Subcutaneous abdominal adipose tissue (tissue), 5 donors: Measurements from ENCODE around the gene ADCY7.

Experiments used
- H3K27ac ChIP-seq: one replicate; pipeline ENCODE4 v1.7.0; 2013; ENCODE audit warnings: low read depth, mild to moderate bottlenecking, inconsistent platforms, low read length, moderate library complexity
- H3K27me3 ChIP-seq, 5 donors: one replicate each; pipeline ENCODE4 v1.7.0; 2013; ENCODE audit warnings: low read length in 5 of 5, inconsistent platforms in 1 of 5; ENCODE audit not compliant: control insufficient read depth in 5 of 5, insufficient read depth in 4 of 5
- H3K36me3 ChIP-seq, 5 donors: one replicate each; pipeline ENCODE4 v1.7.0; 2013; ENCODE audit warnings: low read length in 5 of 5; ENCODE audit not compliant: control insufficient read depth in 5 of 5, insufficient read depth in 5 of 5
- H3K4me1 ChIP-seq, 5 donors: one replicate each; pipeline ENCODE4 v1.7.0; 2013; ENCODE audit warnings: low read length in 5 of 5, mild to moderate bottlenecking in 3 of 5, moderate library complexity in 1 of 5; ENCODE audit not compliant: control insufficient read depth in 5 of 5, insufficient read depth in 5 of 5
- H3K4me3 ChIP-seq, 5 donors: one replicate each; pipeline ENCODE4 v1.7.0; 2013; ENCODE audit warnings: low read length in 5 of 5, low read depth in 1 of 5
- H3K9ac ChIP-seq, 5 donors: one replicate each; pipeline ENCODE4 v1.7.0; 2013; ENCODE audit warnings: low read length in 5 of 5, mild to moderate bottlenecking in 4 of 5, moderate library complexity in 3 of 5
- H3K9me3 ChIP-seq, 5 donors: one replicate each; pipeline ENCODE4 v1.7.0; 2013; ENCODE audit warnings: low read length in 5 of 5; ENCODE audit not compliant: control insufficient read depth in 5 of 5
- donor health status: healthy.
- donor health status: healthy.
- donor health status: healthy.
- donor health status: healthy.
- donor health status: healthy.

The ADCY7 gene

DNA sequence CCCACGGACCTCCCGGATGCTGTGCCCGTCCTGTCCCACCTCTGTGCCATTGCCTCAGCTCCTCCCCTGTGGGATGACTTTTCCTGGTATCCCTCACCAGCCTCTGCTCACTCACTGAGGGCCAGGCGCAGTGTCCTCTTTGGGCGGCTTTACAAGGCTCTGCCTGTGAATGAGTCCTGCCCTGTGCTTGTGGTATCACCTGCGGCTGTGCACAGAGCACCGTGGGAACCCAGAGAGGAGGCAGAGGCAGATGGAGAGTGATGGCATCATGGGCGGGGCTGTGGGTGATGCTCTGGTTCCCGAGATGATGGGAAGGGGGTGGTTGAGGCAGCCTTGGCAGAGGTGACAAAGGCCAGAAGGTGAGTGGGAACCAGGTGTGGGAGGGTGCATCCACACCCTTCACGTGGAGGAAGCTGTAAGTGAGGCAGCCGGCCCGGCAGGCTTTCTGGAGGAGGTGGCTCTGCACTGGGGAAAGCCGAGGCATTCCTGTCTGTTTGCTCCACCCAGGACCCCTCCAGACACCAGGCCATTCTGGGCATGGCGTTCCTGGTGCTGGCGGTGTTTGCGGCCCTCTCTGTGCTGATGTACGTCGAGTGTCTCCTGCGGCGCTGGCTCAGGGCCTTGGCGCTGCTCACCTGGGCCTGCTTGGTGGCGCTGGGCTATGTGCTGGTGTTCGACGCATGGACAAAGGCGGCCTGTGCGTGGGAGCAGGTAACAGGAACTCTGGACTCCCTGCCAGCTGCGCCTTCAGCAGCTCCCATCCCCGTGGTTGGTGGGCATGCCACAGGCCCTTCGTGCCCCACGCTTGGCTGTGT lies 23.8 kb downstream of the ADCY7 start:
- H3K27me3 ChIP-seq: no peaks in the 10 kb centered on the region
- H3K4me1 ChIP-seq: peaks cover 0 to 9% (median 6%) of the 10 kb centered on the region in 5 donors
- H3K9ac ChIP-seq: no peak overlapping the region
- H3K4me3 ChIP-seq: no peak overlapping the region
- peaks cover 0 to 59% (median 32%) of the 10 kb centered on the region in 5 donors for H3K36me3 ChIP-seq
- H3K9me3 ChIP-seq: peaks cover 0 to 5% (median 0%) of the 10 kb centered on the region in 5 donors
- no peak overlapping the region for H3K27ac ChIP-seq

DNA sequence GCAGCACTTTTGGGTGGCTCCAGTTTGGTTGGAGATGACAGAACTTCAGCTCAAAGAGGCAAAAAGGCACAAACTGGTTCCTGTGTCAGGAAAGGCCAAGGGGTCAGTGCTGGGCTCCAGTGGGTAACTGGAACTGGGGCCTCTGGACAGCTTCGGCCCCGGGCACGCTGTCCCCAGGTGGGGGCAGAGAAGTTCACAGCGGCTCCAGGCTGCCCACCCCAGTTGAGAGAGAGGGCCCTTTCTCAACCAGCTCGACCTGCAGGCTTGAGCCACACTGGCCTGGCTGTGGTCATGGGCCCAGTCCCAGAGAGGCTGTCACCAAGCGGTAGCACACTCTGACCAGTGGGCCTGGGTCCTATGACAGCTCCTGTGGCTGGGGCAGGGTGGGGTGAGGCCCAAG lies 24.5 kb downstream of the ADCY7 start:
- H3K9me3 ChIP-seq: peaks cover 0 to 5% (median 0%) of the 10 kb centered on the region in 5 donors
- H3K4me1 ChIP-seq: peaks cover 0 to 2% (median 0%) of the 10 kb centered on the region in 5 donors

DNA sequence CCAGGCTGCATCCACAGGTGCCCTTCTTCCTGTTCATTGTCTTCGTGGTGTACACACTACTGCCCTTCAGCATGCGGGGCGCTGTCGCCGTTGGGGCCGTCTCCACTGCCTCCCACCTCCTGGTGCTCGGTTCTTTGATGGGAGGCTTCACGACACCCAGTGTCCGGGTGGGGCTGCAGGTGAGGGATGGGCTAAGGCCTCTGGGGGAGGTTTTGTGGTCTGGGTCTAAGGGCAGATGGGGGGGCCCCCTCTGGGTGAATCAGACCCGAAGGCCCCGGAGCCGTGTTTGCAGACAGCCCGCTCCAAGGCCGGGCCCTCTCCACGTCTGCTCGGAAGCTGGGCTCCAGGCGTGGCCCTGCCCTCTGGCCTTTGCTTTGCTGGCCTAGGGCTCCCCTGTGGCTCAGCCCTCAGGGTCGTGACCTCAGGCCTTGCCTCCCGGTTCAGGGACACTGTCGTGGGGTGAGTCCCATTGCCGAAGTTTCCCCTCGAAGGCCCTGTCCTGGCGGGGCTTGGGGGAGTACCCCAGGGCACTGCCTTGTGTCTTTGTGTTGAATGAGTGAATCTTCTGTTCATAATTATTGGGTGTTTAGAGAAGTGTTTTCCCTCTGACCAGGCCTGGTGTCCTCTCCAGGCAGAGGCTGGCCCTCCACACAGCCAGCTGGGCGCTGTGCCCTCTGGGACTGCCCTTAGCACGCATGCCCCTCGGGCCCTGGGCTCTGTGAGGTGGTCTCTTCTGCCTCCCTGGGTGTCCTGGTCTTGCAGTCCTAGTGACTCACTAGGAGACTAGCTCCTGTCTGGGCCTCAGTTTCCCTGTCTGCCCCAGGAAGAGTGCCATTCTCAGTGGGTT lies 25.6 kb downstream of the ADCY7 start:
- H3K9me3 ChIP-seq: no peaks in the 10 kb centered on the region
- peaks cover 0 to 72% (median 38%) of the 10 kb centered on the region in 5 donors for H3K36me3 ChIP-seq
- no peaks in the 10 kb centered on the region for H3K4me1 ChIP-seq
- no peaks in the 10 kb centered on the region for H3K27me3 ChIP-seq
- H3K9ac ChIP-seq: no peak overlapping the region
- no peak overlapping the region for H3K27ac ChIP-seq
- H3K4me3 ChIP-seq: no peak overlapping the region

More for the DNA sequence above, 24.5 kb downstream of the ADCY7 start:
- H3K27me3 ChIP-seq: no peaks in the 10 kb centered on the region
- H3K36me3 ChIP-seq: peaks cover 0 to 66% (median 37%) of the 10 kb centered on the region in 5 donors
- H3K27ac ChIP-seq: no peak overlapping the region
- no peak overlapping the region for H3K4me3 ChIP-seq
- H3K9ac ChIP-seq: no peak overlapping the region

DNA sequence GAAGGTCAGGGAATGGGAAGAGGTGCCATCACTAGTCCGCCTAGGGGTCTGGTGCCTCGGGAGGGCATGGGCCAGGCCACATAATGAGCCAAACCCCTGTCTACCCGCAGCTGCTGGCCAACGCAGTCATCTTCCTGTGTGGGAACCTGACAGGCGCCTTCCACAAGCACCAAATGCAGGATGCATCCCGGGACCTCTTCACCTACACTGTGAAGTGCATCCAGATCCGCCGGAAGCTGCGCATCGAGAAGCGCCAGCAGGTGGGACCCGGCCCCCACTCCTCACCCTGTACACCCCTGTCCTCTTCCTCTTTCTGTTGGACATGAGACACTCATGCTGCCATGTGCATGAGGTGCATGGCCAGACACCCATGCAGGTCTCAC lies 26.2 kb downstream of the ADCY7 start:
- H3K4me1 ChIP-seq: no peaks in the 10 kb centered on the region
- no peaks in the 10 kb centered on the region for H3K27me3 ChIP-seq
- peaks cover 0 to 79% (median 38%) of the 10 kb centered on the region in 5 donors for H3K36me3 ChIP-seq
- H3K27ac ChIP-seq: no peak overlapping the region
- no peaks in the 10 kb centered on the region for H3K9me3 ChIP-seq
- no peak overlapping the region for H3K4me3 ChIP-seq
- no peak overlapping the region for H3K9ac ChIP-seq

DNA sequence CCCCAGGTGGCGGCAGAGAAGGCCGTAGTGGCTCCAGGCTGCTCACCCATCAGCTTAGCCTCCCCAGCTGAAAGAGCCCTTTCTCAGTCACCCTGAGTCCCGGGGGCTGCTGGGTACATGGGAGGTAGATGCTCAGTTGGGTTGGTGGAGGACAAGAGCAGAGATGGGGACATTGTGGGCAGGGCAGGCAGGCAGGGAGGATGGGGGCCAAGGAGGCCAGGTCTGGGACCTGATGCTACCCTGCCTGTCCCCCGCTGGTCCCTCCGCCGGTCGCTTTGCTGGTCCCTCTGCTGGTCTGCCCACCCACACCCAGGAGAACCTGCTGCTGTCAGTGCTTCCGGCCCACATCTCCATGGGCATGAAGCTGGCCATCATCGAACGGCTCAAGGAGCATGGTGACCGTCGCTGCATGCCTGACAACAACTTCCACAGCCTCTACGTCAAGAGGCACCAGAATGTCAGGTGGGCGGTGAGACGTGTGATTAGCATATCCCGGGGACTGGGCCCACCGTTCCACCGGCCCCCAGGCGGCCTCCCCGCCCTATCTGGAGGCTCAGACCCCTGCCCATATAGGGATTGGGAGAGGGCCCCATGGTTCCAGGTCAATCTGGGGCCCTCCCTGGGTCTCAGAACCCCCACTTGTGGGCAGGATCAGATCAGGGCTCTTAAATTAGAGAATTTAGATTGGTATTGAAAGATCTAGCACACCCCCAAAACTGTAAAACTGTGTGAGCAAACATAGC lies 26.9 kb downstream of the ADCY7 start:
- Histone ChIP-seq H3K27ac (no peak overlapping the region), H3K4me3 (no peak overlapping the region), H3K4me1 (no peaks in the 10 kb centered on the region), H3K9me3 (no peaks in the 10 kb centered on the region), H3K36me3 (peaks cover 0 to 80% (median 34%) of the 10 kb centered on the region in 5 donors), H3K9ac (no peak overlapping the region), H3K27me3 (no peaks in the 10 kb centered on the region)

DNA sequence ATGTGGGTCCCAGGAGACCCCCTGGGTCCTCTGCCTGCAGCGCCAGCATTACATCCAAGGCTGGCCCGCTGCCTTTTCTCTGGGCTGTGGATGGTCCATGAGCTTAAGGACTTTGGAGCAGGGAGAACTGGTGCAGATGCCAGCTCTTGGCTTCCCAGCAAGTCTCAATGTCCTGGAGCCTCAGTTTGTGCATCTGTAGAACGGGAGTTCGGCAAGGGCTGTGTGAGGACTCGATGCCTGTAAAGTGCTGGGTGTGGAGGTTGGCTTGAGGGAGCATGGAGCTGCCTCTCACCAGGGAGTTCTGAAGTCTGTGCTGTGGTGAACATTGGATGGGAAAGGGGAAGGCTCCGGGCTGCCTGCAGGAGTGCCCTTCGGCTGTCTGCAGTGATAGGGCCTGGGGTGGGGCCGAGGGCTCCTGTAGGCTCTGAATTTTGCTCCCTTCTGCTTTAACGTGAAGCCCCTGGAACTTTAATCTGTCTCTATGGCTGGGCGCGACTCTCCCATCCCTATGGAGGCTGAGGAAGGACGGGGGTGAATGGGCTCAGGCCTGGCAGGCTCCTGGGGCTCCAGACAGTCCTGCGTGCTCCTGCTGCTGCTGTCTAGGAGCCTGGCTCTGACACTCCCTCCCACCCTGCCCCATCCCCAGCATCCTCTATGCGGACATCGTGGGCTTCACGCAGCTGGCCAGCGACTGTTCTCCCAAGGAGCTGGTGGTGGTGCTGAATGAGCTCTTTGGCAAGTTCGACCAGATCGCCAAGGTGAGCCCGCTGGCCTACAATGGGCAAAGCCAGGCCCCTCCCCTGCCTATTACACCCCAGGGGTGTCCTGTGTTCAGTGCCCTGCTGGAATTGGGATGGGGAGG lies 27.9 kb downstream of the ADCY7 start:
- peaks cover 0 to 89% (median 39%) of the 10 kb centered on the region in 5 donors for H3K36me3 ChIP-seq
- H3K4me3 ChIP-seq: no peak overlapping the region
- no peak overlapping the region for H3K27ac ChIP-seq
- no peaks in the 10 kb centered on the region for H3K27me3 ChIP-seq
- no peaks in the 10 kb centered on the region for H3K4me1 ChIP-seq
- H3K9ac ChIP-seq: no peak overlapping the region
- no peaks in the 10 kb centered on the region for H3K9me3 ChIP-seq

DNA sequence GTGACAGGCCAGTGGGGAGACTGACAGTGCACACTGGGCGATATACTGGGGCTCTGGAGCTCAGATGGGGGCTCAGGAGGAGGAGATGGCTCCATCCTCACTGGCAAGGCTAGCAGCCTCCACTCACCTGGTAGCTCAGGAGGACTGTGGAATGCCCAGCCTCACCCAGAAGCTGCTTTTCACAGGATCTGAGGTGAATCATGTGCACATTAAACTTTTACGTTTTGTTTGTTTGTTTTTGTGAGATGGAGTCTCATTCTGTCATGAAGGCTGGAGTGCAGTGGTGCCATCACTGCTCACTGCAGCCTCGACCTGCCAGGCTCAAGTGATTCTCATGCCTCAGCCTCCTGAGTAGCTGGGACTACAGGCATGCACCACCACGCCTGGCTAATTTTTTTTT lies 28.6 kb downstream of the ADCY7 start:
- Histone ChIP-seq H3K4me3 (no peak overlapping the region), H3K9ac (no peak overlapping the region), H3K4me1 (no peaks in the 10 kb centered on the region), H3K9me3 (no peaks in the 10 kb centered on the region), H3K36me3 (peaks cover 0 to 92% (median 40%) of the 10 kb centered on the region in 5 donors), H3K27ac (no peak overlapping the region), H3K27me3 (no peaks in the 10 kb centered on the region)

DNA sequence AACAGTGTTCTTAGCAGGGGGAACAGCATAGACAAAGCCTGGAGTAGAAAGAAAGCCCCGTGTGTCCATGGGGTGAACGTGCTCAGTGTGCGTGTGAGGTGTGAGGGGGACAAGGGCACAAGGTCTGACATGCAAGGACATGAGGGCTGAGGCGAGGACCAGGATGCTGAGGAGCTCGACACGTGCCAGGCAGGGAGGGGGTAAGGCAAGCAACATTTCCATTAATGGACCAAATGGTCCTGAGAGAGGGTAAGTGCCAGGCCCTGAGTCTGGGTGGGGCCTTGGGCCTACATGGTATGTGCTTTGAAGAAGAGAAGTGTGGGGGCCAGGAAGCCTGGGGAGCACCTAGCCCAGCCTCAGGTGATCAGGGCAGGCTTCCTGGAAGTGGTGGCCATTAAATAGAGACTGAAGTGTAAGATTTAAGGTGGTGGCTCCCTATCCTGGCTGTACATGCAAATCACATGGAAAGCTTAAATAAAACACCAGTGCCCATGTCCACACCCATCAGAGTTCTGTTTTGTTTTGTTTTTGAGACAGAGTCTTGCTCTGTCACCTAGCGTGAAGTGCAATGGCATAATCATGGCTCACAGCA lies 29.3 kb downstream of the ADCY7 start:
- no peak overlapping the region for H3K9ac ChIP-seq
- no peaks in the 10 kb centered on the region for H3K4me1 ChIP-seq
- no peak overlapping the region for H3K27ac ChIP-seq
- no peak overlapping the region for H3K4me3 ChIP-seq
- H3K9me3 ChIP-seq: no peaks in the 10 kb centered on the region
- H3K27me3 ChIP-seq: no peaks in the 10 kb centered on the region
- H3K36me3 ChIP-seq: peaks cover 0 to 91% (median 38%) of the 10 kb centered on the region in 5 donors

DNA sequence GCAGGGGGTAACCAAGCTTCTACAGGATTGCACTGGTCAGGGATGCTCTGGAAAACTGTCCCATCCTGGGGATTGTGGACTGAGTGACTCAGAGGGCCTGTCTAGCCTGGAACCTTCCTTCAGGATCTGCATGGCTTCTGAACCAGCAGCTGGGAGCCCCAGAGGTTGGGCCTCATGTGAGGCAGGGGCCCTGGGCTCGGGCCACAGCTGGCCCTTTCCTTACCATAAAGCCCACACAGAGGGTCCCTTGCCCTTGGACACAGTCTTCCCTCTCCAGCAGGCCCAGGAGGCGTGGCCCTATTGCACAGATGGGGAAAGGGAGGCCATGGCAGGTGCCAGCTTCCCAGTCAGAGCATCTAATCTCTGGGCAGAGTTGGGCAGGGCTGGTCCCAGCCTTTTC lies 30.5 kb downstream of the ADCY7 start:
- H3K4me1 ChIP-seq: peaks cover 0 to 3% (median 0%) of the 10 kb centered on the region in 5 donors
- H3K9me3 ChIP-seq: no peaks in the 10 kb centered on the region
- no peak overlapping the region for H3K27ac ChIP-seq
- peaks cover 0 to 92% (median 34%) of the 10 kb centered on the region in 5 donors for H3K36me3 ChIP-seq
- no peak overlapping the region for H3K9ac ChIP-seq
- no peak overlapping the region for H3K4me3 ChIP-seq
- H3K27me3 ChIP-seq: no peaks in the 10 kb centered on the region
